K562 (cell line): ENCODE data around the gene ARPC1A.

Experiments
- FOSL1 ChIP-seq: fragments of 200-800 bp; sonication (Bioruptor generic); conservative IDR thresholded peaks from 2 replicates; pipeline ENCODE4 v1.6.1; 2016; ENCODE audit warnings: missing genetic modification characterization, missing compliant biosample characterization
- RAD21 ChIP-seq, 2 experiments: fragments of 250-450 bp in 1 of 2; fragments of 450-650 bp in 1 of 2; sonication (Bioruptor Pico) in 1 of 2; formaldehyde crosslinking in 1 of 2; IDR thresholded peaks in 1 of 2; conservative IDR thresholded peaks in 1 of 2; 2 replicates each; pipeline versions ENCODE4 v1.4.0 to v1.8.0; 2020 to 2022; ENCODE audit warnings: mild to moderate bottlenecking in 2 of 2, moderate library complexity in 1 of 2
- TEAD4 ChIP-seq, 2 experiments: sonication (generic) in 1 of 2; formaldehyde crosslinking in 1 of 2; IDR thresholded peaks; 2 replicates each; pipeline versions ENCODE4 v1.6.1 to v1.8.0; 2012 to 2022; ENCODE audit warnings: borderline replicate concordance in 1 of 2, inconsistent platforms in 1 of 2, low read length in 1 of 2, mild to moderate bottlenecking in 1 of 2, missing genetic modification reagents in 1 of 2
- ZNF431 ChIP-seq: sonication (generic); formaldehyde crosslinking; IDR thresholded peaks from 2 replicates; pipeline ENCODE4 v1.8.0; 2022; ENCODE audit warnings: mild to moderate bottlenecking, missing genetic modification reagents
- TF ChIP-seq, protein P1 (sequence below), 3 experiments: IDR thresholded peaks in 2 of 3; conservative IDR thresholded peaks in 1 of 3; 2 replicates each; pipeline ENCODE4 v1.5.1; 2011 to 2012; ENCODE audit warnings: low read length in 3 of 3, mild to moderate bottlenecking in 3 of 3, control low read depth in 2 of 3, improper control_type of control experiment in 1 of 3, inconsistent platforms in 1 of 3, low read depth in 1 of 3, mixed read lengths in 1 of 3, moderate library complexity in 1 of 3; ENCODE audit not compliant: insufficient read depth in 2 of 3
- TF ChIP-seq, protein P2 (sequence below): fragments of 250-450 bp; sonication (Bioruptor Pico); IDR thresholded peaks from 2 replicates; pipeline ENCODE4 v1.4.0; 2020; ENCODE audit warnings: mild to moderate bottlenecking, moderate library complexity

DNA sequence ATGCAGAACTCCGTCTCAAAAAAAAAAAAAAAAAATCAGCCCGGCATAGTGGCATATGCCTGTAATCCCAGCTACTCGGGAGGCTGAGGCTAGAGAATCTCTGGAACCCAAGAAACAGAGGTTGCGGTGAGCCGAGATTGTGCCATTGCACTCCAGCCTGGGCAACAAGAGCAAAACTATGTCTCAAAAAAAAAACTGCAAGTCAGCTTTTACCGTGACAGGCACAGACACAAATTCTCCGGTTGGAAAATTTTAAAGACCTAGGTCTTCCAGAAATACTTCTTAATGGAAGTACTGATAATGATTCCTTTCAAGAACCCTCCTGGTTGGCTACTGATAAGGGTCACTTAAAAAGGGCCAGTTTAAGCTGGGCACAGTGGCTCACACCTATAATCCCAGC, 29.4 kb downstream of the ARPC1A start:
- TF ChIP-seq, protein P1, sequence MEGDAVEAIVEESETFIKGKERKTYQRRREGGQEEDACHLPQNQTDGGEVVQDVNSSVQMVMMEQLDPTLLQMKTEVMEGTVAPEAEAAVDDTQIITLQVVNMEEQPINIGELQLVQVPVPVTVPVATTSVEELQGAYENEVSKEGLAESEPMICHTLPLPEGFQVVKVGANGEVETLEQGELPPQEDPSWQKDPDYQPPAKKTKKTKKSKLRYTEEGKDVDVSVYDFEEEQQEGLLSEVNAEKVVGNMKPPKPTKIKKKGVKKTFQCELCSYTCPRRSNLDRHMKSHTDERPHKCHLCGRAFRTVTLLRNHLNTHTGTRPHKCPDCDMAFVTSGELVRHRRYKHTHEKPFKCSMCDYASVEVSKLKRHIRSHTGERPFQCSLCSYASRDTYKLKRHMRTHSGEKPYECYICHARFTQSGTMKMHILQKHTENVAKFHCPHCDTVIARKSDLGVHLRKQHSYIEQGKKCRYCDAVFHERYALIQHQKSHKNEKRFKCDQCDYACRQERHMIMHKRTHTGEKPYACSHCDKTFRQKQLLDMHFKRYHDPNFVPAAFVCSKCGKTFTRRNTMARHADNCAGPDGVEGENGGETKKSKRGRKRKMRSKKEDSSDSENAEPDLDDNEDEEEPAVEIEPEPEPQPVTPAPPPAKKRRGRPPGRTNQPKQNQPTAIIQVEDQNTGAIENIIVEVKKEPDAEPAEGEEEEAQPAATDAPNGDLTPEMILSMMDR (IDR thresholded peaks at IDR 0.05 in 2 of 3, conservative IDR thresholded peaks at IDR 0.05 in 1 of 3; ENCODE audit: insufficient read depth in 2 of 3, low read depth in 1 of 3, low read length in 3 of 3), result no peak
- TF ChIP-seq TEAD4 (IDR thresholded peaks at IDR 0.05; ENCODE audit: low read length), result no peak
- TF ChIP-seq TEAD4 (CRISPR knock-in tag; IDR thresholded peaks at IDR 0.05; ENCODE audit: borderline replicate concordance), result no peak
- no peak for TF ChIP-seq ZNF431
- no peak for TF ChIP-seq FOSL1 (tag)
- TF ChIP-seq, protein P2, sequence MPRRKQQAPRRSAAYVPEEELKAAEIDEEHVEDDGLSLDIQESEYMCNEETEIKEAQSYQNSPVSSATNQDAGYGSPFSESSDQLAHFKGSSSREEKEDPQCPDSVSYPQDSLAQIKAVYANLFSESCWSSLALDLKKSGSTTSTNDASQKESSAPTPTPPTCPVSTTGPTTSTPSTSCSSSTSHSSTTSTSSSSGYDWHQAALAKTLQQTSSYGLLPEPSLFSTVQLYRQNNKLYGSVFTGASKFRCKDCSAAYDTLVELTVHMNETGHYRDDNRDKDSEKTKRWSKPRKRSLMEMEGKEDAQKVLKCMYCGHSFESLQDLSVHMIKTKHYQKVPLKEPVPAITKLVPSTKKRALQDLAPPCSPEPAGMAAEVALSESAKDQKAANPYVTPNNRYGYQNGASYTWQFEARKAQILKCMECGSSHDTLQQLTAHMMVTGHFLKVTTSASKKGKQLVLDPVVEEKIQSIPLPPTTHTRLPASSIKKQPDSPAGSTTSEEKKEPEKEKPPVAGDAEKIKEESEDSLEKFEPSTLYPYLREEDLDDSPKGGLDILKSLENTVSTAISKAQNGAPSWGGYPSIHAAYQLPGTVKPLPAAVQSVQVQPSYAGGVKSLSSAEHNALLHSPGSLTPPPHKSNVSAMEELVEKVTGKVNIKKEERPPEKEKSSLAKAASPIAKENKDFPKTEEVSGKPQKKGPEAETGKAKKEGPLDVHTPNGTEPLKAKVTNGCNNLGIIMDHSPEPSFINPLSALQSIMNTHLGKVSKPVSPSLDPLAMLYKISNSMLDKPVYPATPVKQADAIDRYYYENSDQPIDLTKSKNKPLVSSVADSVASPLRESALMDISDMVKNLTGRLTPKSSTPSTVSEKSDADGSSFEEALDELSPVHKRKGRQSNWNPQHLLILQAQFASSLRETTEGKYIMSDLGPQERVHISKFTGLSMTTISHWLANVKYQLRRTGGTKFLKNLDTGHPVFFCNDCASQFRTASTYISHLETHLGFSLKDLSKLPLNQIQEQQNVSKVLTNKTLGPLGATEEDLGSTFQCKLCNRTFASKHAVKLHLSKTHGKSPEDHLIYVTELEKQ (CRISPR knock-in tag), result no peak
- TF ChIP-seq RAD21 (CRISPR knock-in tag; conservative IDR thresholded peaks at IDR 0.05 in 1 of 2, IDR thresholded peaks at IDR 0.05 in 1 of 2), result no peak
